Trophoblast cell (in vitro differentiated cells and primary cell): ENCODE measurements around the gene SPATA6L.

ENCODE experiments used
- DNase-seq, 2 donors: peaks; one replicate each; pipeline ENCODE4 v3.0.0-alpha.2; 2016
- H2AFZ ChIP-seq: 2 replicates; pipeline ENCODE4 v1.6.1; 2013; ENCODE audit warnings: low read length, moderate library complexity, mild to moderate bottlenecking; ENCODE audit not compliant: insufficient read depth, poor library complexity
- H2AK5ac ChIP-seq: 2 replicates; pipeline ENCODE4 v1.6.1; 2013; ENCODE audit warnings: mild to moderate bottlenecking, low read length
- H2BK120ac ChIP-seq: 2 replicates; pipeline ENCODE4 v1.6.1; 2013; ENCODE audit warnings: low read length, mild to moderate bottlenecking, moderate library complexity; ENCODE audit not compliant: insufficient read depth, poor library complexity
- H2BK12ac ChIP-seq: 2 replicates; pipeline ENCODE4 v1.6.1; 2013; ENCODE audit warnings: mild to moderate bottlenecking, low read length, moderate library complexity
- H2BK5ac ChIP-seq: 2 replicates; pipeline ENCODE4 v1.6.1; 2013; ENCODE audit warnings: low read length, low read depth, moderate library complexity, mild to moderate bottlenecking; ENCODE audit not compliant: poor library complexity
- H3K14ac ChIP-seq: 2 replicates; pipeline ENCODE4 v1.6.1; 2013; ENCODE audit warnings: mild to moderate bottlenecking, low read length
- H3K18ac ChIP-seq: 2 replicates; pipeline ENCODE4 v1.6.1; 2013; ENCODE audit warnings: mild to moderate bottlenecking, low read length
- H3K23ac ChIP-seq: 2 replicates; pipeline ENCODE4 v1.6.1; 2013; ENCODE audit warnings: low read length
- H3K27ac ChIP-seq: 2 replicates; pipeline ENCODE4 v1.5.1; 2013; ENCODE audit warnings: low read depth, mild to moderate bottlenecking, inconsistent platforms, low read length, moderate library complexity
- H3K27me3 ChIP-seq: 2 replicates; pipeline ENCODE4 v1.6.1; 2013; ENCODE audit warnings: inconsistent platforms, mild to moderate bottlenecking, low read length, moderate library complexity; ENCODE audit not compliant: insufficient read depth
- H3K36me3 ChIP-seq, 2 experiments: 1 replicate in 1 of 2; 2 replicates in 1 of 2; pipeline ENCODE4 v1.6.1; 2013; ENCODE audit warnings: low read length in 2 of 2, mild to moderate bottlenecking in 2 of 2, moderate library complexity in 1 of 2; ENCODE audit not compliant: insufficient read depth in 2 of 2, control insufficient read depth in 1 of 2
- H3K4ac ChIP-seq: 2 replicates; pipeline ENCODE4 v1.6.1; 2013; ENCODE audit warnings: low read depth, mild to moderate bottlenecking, low read length, moderate library complexity
- H3K4me1 ChIP-seq, 2 experiments: 1 replicate in 1 of 2; 2 replicates in 1 of 2; pipeline ENCODE4 v1.6.1; 2013; ENCODE audit warnings: low read length in 2 of 2, mild to moderate bottlenecking in 2 of 2, moderate library complexity in 1 of 2; ENCODE audit not compliant: insufficient read depth in 2 of 2, control insufficient read depth in 1 of 2
- H3K4me2 ChIP-seq: 2 replicates; pipeline ENCODE4 v1.6.1; 2013; ENCODE audit warnings: inconsistent platforms, mild to moderate bottlenecking, low read length, moderate library complexity
- H3K4me3 ChIP-seq: 2 replicates; pipeline ENCODE4 v1.5.1; 2013; ENCODE audit warnings: mild to moderate bottlenecking, low read depth, low read length, inconsistent platforms
- H3K79me1 ChIP-seq: one replicate; pipeline ENCODE4 v1.6.1; 2013; ENCODE audit warnings: low read length
- H3K79me2 ChIP-seq: 2 replicates; pipeline ENCODE4 v1.6.1; 2013; ENCODE audit warnings: low read length, mild to moderate bottlenecking; ENCODE audit not compliant: control insufficient read depth, insufficient read depth, poor library complexity
- H3K9ac ChIP-seq: 2 replicates; pipeline ENCODE4 v1.6.1; 2013; ENCODE audit warnings: mild to moderate bottlenecking, low read length
- H3K9me3 ChIP-seq: 2 replicates; pipeline ENCODE4 v1.6.1; 2013; ENCODE audit warnings: low read depth, mild to moderate bottlenecking, control low read depth, inconsistent platforms, low read length; ENCODE audit not compliant: insufficient read depth
- H4K12ac ChIP-seq: 2 replicates; pipeline ENCODE4 v1.6.1; 2013; ENCODE audit warnings: low read depth, mild to moderate bottlenecking, low read length, moderate library complexity
- H4K8ac ChIP-seq: 2 replicates; pipeline ENCODE4 v1.6.1; 2013; ENCODE audit warnings: low read depth, mild to moderate bottlenecking, low read length, moderate library complexity
- H4K91ac ChIP-seq: one replicate; pipeline ENCODE4 v1.6.1; 2013; ENCODE audit warnings: low read depth, mild to moderate bottlenecking, low read length, moderate library complexity
- WGBS: extraction: QIAGEN DNeasy Blood & Tissue Kit; methylation state at CpG from one replicate; pipeline ENCODE4 v1.1.7; 2013; ENCODE audit warnings: missing lambda C conversion rate; ENCODE audit not compliant: insufficient read length, insufficient coverage; ENCODE audit errors: extremely low coverage; 5-methylcytosine and 5-hydroxymethylcytosine counted together

The SPATA6L gene

GRCh38 chr9:4581861-4582565 is 84.3 kb downstream of the SPATA6L start:
- no peak overlapping the region for H3K27ac ChIP-seq

GRCh38 chr9:4581035-4581760 is 85.1 kb downstream of the SPATA6L start:
- Histone ChIP-seq H3K14ac (no peak overlapping the region), H3K4me3 (no peak overlapping the region), H2BK12ac (no peak overlapping the region), H3K4ac (no peak overlapping the region), H3K79me1 (no peaks in the 10 kb centered on the region), H3K23ac (no peak overlapping the region), H3K27ac (no peak overlapping the region), H2AK5ac (no peak overlapping the region), H3K4me2 (no peak overlapping the region), H3K9ac (no peak overlapping the region), H3K4me1 (peaks cover 6 to 10% of the 10 kb centered on the region in 2 experiments), H3K79me2 (no peaks in the 10 kb centered on the region), H4K12ac (no peak overlapping the region), H3K18ac (no peak overlapping the region), H2BK5ac (no peak overlapping the region), H3K9me3 (peaks cover 2% of the 10 kb centered on the region), H2BK120ac (no peak overlapping the region), H2AFZ (no peak overlapping the region), H4K91ac (no peak overlapping the region), H4K8ac (no peak overlapping the region), H3K36me3 (no peaks in the 10 kb centered on the region), H3K27me3 (no peaks in the 10 kb centered on the region)
- no CpG with 5 or more reads among the region's 2 CpGs for WGBS
- DNase-seq = no peak

More at GRCh38 chr9:4581861-4582565, 84.3 kb downstream of the SPATA6L start:
- no peak overlapping the region for H4K91ac ChIP-seq
- H3K23ac ChIP-seq = no peak overlapping the region
- H3K4ac ChIP-seq = no peak overlapping the region
- no peak overlapping the region for H4K8ac ChIP-seq
- DNase-seq = no peak
- H3K18ac ChIP-seq = no peak overlapping the region
- H3K4me2 ChIP-seq = no peak overlapping the region
- H3K36me3 ChIP-seq = no peaks in the 10 kb centered on the region
- H3K79me1 ChIP-seq = no peaks in the 10 kb centered on the region
- no peak overlapping the region for H2AFZ ChIP-seq
- no peaks in the 10 kb centered on the region for H3K79me2 ChIP-seq
- H3K14ac ChIP-seq = no peak overlapping the region
- no peak overlapping the region for H2BK5ac ChIP-seq
- no peak overlapping the region for H3K4me3 ChIP-seq
- no peak overlapping the region for H3K9ac ChIP-seq
- no peak overlapping the region for H4K12ac ChIP-seq
- H3K27me3 ChIP-seq = no peaks in the 10 kb centered on the region
- no CpG with 5 or more reads among the region's 1 CpG for WGBS
- no peak overlapping the region for H2BK120ac ChIP-seq
- H2BK12ac ChIP-seq = no peak overlapping the region
- peaks cover under 1 to 3% of the 10 kb centered on the region in 2 experiments for H3K4me1 ChIP-seq
- H2AK5ac ChIP-seq = no peak overlapping the region
- peaks cover 2% of the 10 kb centered on the region for H3K9me3 ChIP-seq

- H3K36me3 ChIP-seq = no peaks in the 10 kb centered on the region
- H2BK12ac ChIP-seq = no peak overlapping the region
- no peak overlapping the region for H3K4me2 ChIP-seq
- peaks cover 7% of the 10 kb centered on the region for H3K79me1 ChIP-seq
- H3K14ac ChIP-seq = no peak overlapping the region
- no peak overlapping the region for H2BK5ac ChIP-seq
- H3K18ac ChIP-seq = no peak overlapping the region
- no peak overlapping the region for H4K8ac ChIP-seq
- peaks cover 2% of the 10 kb centered on the region for H3K9me3 ChIP-seq
- no peak overlapping the region for H2AK5ac ChIP-seq
- H3K9ac ChIP-seq = no peak overlapping the region
- no peak for DNase-seq
- H4K91ac ChIP-seq = no peak overlapping the region
- no peaks in the 10 kb centered on the region for H3K27me3 ChIP-seq
- peaks cover 17 to 21% of the 10 kb centered on the region in 2 experiments for H3K4me1 ChIP-seq
- no peak overlapping the region for H2BK120ac ChIP-seq
- H3K79me2 ChIP-seq = no peaks in the 10 kb centered on the region
- H3K27ac ChIP-seq = no peak overlapping the region
- no peak overlapping the region for H3K4me3 ChIP-seq
- WGBS = no CpG with 5 or more reads among the region's 2 CpGs
- H2AFZ ChIP-seq = no peak overlapping the region
- no peak overlapping the region for H4K12ac ChIP-seq
- H3K4ac ChIP-seq = no peak overlapping the region
- no peak overlapping the region for H3K23ac ChIP-seq
These were observed 87.3 kb downstream of the SPATA6L start for GRCh38 chr9:4579001-4579400.

- Histone ChIP-seq H3K9ac (no peak overlapping the region), H3K4me2 (peak overlapping the region; percentile 27), H3K4me1 (peaks cover 17 to 29% of the 10 kb centered on the region in 2 experiments), H2AFZ (no peak overlapping the region), H3K23ac (no peak overlapping the region), H4K8ac (no peak overlapping the region), H3K79me2 (no peaks in the 10 kb centered on the region), H3K4ac (no peak overlapping the region), H3K27me3 (no peaks in the 10 kb centered on the region), H3K79me1 (peaks cover 10% of the 10 kb centered on the region), H3K27ac (peak overlapping the region; percentile 57), H2AK5ac (no peak overlapping the region), H3K36me3 (no peaks in the 10 kb centered on the region), H3K14ac (no peak overlapping the region), H3K4me3 (no peak overlapping the region), H4K12ac (no peak overlapping the region), H2BK5ac (no peak overlapping the region), H3K18ac (no peak overlapping the region), H2BK12ac (no peak overlapping the region), H2BK120ac (no peak overlapping the region), H4K91ac (no peak overlapping the region), H3K9me3 (no peaks in the 10 kb centered on the region)
- no CpG with 5 or more reads among the region's 8 CpGs for WGBS
- no peak for DNase-seq
These were observed 89.8 kb downstream of the SPATA6L start for GRCh38 chr9:4576448-4576847.
